NCI-H2081 treated with DMSO at 0.1 percent for 48 hours (cell line): ENCODE data around the gene BTBD9.
A peak's percentile ranks its signal among the peaks of the same experiment; 100 is the strongest.

Experiments
- DNase-seq: peaks from one replicate; lab custom pipeline; 2025; lab: John Stamatoyannopoulos, UW

Gene BTBD9

DNA sequence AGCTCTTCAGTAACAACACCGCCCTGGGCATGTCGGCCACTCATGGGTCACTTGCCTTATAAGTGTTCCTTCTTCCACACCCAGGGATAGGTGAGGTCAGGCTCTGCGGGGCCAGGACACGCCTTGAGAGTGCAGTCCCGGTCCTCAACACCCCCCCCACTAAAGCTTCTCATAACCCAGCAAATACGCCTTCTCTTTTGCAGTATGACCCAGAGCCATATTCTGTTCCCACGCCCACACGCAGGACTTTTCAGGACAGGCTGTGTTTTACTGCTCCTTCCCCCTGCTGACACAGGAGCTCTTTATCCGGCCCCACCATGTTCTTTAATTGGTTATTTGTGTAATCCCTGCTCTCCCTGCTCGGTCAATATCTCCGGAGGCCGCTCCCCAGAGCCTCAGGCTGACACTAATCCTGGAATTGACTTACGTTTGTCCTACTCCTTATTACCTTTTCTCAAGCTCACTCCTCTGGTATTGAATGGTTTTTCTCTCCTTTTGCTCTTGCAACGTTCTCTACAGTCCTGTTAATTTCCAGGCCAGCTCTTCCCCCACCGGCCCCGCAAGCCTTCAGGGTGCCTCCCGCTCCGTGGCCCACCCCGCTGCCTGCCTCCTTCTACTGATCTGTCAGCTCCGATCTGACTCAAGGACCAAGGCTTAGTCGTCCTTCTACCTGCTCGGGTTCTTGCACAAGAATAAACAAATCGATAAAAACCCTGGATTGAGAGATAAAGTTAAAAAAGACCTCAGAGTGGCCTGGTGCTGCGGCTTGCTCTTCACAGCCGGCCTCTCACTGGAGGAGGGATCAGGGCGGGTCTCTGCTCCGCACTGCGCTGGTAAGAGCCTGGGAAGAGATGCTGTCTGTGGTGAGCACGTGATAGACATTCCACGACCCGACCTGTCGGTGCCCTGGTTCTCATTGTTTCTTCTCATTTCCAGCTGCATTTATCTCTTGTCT is 462.7 kb downstream of the BTBD9 start:
- DNase-seq, result no peak

DNA sequence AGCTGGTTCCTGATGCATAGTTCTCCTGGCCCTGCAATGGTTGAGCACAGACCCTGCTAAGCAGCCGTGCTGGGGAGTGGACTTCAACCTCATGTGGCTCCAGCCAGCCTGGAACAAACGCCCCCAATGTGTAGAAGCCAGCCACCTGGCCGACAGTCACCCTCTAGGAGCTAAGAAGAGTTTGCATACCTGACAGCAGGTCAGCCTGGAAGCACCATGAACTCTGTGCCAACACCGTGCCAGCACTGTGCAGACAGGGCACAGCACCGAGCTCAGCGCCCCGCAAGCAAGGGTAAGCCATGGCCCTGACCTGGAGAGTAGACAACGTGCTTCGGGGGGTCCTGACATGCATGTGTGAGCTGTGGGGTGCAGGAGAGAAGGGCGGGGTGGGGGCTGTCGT is 463.9 kb downstream of the BTBD9 start:
- no peak for DNase-seq

DNA sequence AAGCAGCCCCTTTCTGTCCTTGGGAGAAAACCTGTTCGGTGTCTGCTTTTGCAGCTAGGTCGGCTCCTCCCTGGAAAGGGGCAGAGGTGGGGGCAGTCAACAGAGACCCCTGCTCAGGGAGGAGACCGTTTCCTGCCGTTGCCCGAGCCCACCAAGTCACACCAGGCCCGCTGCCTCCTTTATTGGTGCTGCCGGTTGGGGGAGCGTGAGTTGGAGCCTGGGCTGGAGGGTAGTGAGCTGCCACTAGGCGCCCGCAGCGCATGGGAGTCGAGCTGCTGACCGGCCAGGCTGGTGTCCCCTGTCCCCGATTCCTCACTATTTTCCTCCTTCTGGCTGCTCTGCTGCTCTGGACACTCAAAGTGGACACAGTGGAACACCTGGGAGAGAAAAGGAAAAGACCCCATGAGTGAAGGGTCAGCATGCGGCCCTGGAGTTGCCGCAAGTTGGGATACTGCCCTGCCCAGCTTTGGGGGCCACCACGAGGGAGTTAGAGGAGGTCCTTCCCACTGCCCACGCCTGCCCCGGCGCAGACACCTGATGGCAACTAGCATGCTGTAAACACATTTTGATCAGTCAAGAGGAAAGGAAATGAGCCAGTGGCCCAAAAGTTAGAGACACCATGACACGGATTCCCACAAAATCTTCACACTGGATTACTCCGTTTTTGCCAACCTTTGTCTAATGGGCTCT is 464.8 kb downstream of the BTBD9 start:
- no peak for DNase-seq

- DNase-seq, result no peak
Observed at GRCh38 chr6:38174315-38174714, 465.4 kb downstream of the BTBD9 start.

GRCh38 chr6:38173909-38174308 is 465.8 kb downstream of the BTBD9 start:
- no peak for DNase-seq

DNA sequence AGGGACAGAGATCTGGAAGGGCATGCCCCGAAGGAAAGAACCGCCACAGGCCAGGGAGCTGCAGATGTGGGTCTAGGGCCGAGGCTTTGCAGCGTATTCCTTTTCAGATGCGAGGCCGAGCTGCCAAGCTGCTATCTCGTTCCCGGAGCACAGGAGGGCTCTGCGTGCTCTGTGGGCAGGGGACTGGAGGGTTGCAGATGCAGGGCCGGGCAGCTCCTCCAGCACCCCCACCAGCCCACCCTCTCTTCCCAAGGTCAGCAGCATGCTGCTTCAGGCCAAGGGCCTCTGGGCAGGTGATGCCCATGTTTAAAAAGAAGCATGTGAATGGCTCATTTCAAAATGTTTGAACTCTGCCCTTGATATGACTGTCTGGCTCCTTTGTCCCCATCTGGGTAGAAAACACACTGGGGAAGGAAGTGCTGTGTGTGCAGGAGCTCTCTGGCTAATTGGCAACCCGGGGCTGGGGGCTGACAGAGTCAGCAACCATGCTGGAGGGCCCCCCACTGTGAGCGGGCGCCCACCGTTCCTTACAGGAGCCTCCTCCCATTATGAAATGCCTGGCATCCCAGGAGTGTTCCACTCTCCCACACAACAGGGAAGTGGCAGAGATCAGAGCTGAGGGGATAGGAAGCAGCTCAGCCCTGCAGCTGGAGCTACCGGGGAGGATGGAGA is 466.9 kb downstream of the BTBD9 start:
- no peak for DNase-seq

- no peak for DNase-seq
Observed at GRCh38 chr6:38171997-38172738, 467.6 kb downstream of the BTBD9 start.

DNA sequence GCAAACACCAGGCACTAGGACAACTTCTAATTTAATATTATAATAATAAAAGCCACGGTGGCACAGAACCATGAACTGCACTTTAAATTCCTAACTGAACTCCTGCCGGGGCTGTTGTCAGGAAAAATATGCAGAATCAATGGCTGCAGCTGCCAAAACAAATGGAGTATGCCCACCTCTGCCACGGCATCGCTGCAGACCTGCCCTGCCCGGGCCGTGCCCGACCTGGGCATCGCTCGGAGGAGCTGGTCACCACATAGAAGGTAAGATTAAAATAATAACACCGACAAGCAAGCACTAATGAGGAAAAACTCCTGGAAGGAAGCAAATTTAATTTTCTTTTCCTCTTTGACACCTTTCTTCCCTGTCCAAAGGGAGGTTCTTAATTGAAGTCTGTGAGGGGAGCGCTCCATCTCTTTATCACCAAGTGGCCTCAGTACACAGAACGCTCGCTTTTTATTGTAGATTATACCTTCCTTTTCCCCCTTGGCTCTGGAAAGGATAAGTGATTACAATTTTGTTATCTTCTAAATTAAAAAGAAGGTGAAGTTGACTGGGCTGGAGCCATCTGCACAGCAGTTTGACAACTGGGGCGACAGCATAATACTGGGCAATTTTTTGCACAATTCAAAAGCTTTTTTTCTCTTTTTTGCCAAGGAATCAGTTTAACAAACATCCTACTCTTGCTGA is 468.9 kb downstream of the BTBD9 start:
- peak; percentile 5 for DNase-seq

DNA sequence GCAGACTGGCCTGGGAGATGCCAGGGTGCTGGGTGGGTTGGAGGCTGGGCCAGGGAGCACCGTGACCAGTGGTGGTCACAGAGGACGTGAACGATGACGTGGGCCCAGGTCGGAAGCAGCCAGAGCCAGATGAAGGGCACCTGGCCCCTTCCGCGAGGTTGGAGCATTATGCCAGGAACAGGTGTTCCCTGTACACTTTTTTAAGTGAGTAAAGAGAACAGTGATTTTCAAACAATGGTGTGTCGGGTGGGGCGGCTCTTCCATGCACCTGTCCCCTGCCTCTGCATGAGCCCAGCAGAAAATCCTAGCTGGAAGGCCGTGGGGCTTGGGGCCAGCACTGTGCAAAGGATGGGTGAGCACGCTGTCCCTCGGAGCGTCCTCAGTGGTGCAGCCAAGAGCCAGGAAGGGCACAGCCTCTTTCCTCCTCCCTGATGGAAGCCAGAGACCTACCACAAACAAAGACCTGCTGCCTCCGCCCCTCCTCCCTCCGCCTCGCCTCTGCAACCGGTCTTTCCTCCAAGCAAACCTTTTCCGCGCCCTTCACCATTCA is 469.7 kb downstream of the BTBD9 start:
- peak; percentile 69 for DNase-seq

DNA sequence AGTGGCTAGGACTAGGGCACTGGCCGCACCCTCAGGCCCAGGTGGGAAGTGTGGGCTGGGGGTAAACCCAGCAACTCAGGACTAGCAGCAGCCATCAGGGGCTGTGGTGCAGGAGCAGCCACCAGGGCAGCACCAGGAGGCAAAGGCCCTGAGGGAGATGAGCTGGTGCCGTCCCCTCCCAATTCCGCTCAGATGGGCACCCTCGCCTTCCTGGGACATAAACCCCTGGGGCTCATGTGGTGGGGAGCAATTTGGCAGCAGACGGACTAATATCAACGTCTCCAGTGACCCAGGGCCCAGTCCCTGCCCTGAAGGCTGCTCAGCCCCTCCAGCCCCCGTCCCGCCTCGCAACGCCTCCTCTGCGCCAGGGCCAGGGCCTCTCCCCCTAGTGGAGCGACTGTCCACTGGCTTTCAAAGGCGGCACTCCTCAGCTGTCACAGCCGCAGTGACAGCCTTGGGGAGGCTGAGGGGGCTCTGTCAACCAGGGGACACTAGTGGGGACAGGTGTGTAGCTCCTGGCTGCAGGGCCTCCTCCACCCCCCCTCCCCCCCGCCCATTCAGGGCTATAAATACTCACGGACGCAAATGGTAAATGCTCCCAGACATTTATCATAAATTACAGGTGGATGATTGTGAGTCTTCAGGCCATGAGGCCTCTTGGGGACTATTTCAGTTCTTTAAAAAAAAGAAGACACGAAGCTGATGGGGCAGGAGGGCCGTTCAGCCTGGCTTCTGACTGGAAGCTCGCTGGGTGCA is 470.3 kb downstream of the BTBD9 start:
- DNase-seq, result peak; percentile 22

DNA sequence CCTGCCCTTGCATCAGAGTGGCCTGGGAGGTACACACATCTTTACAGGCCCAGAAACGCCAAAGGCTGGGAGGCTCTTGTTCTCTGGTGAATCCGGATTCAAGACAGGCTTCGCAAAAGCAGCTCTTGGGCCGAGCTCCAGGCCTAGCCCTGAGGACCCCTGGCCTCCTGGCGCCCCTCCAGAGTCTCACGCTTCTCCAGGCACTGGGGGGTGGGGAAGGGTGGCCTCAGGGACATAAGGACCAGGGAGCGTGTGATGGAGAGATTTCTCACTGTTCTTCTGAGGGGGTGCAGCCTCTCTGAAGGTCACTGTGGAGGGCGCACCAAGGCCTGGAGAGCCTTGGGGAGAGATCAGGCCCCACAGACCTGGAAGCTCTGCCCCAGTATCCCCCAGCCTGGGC is 471.0 kb downstream of the BTBD9 start:
- DNase-seq, result no peak

GRCh38 chr6:38168126-38168525 is 471.6 kb downstream of the BTBD9 start:
- no peak for DNase-seq

GRCh38 chr6:38167598-38167997 is 472.1 kb downstream of the BTBD9 start:
- no peak for DNase-seq

DNA sequence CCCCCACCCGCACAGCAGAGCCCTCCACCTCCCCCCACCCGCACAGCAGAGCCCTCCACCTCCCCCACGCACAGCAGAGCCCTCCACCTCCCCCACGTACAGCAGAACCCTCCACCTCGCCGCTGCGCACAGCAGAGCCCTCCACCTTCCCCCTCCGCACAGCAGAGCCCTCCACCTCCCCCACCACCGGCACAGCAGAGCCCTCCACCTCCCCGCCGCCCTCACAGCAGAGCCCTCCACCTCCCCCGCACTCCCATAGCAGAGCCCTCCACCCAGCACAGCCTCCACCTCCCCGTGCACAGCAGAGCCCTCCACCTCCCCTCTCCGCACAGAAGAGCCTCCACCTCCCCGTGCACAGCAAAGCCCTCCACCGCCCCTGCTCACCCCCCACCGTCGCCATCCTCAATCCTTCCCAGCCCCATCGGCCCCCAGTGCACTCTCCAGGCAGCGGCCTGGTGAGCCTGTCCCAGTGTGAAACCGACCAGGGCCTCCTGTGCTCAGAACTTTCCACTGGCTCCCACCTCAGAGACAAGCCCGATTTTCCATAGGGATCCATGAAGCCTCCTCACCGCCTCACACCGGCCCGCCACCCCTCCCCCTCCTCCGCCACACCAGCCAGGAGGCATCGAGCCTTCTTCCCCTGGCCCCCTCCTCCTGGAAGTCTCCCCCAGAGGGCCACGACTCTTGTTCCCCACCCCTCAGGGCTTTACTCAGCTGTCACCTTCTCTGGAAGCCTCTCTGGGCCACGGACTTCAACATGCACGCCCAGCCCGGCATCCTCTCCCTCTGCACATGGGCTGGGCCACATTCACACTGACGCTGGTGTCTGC is 473.1 kb downstream of the BTBD9 start:
- DNase-seq, result no peak

- DNase-seq, result no peak
Observed at GRCh38 chr6:38164671-38165108, 475.0 kb downstream of the BTBD9 start.

DNA sequence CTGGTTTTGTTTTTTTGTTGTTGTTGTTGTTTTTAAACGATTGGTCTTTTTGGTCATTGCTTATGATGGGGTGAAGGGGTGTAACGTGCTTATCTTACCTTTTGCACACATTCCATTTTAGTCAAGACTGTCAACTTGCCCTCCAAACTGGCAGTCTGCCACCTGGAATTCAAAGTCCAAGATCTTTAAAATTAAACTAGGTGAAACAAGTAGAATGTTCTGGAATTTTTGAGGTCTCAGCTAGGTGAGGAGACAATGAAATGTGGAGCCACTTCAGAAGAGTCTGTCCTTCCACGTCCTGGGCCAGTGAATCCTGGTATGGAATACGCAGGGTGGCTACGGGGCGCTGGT is 475.6 kb downstream of the BTBD9 start:
- no peak for DNase-seq

DNA sequence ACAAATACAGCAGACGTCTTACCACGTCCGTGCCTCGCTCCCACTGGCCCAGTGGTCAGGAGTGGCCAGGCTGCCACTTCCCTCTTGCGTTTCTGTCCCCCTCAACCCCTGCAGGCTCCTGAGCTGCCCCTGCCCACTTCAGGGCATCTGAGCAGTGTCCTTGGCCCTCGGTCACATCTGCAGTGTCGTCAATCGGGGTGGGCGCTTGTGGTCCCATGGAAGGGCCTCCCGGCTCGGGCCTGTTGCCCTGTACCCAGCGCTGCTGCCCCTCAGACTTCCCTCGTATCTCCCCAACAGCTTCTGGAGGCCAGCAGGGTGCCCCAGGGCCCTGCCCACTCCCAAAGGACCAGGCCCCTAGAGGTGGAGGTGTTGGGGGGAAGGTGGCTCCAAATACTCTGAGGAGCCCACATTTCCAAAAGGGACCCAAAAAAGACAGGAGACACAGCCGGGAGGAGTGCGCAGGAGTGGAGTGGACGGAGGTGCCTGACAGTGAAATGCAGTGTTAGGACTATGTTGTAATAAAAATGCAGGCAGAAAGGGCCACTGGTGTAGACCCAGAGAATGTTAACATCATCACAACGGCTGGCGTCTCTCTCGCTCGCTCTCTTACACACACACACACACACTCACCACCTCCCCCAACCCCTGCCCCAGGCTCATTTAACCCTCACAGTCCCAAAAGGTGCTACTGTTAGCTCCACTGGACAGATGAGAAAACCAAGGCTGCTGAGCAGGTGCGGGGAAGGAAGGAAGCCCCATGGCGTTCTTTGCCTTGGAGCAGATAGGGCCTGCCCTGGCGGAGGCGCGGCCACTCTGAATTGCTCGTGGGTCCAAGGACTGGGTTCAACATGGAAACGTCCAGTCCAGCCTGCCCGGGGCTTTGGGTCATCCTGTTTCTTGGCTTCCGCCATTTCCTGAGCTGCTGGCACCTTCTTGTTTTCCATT is 476.3 kb downstream of the BTBD9 start:
- DNase-seq, result no peak

GRCh38 chr6:38162493-38163185 is 477.1 kb downstream of the BTBD9 start:
- no peak for DNase-seq
